NCI-H2227 (cell line): ENCODE measurements around the gene BPIFB3.

Source experiments
- DNase-seq: peaks from one replicate; lab custom pipeline; 2025; ENCODE audit not compliant: unreplicated experiment; lab: John Stamatoyannopoulos, UW

The BPIFB3 gene

GRCh38 chr20:33015700-33016580 lies 37.8 kb upstream of the BPIFB3 start:
- no peak for DNase-seq

GRCh38 chr20:33016581-33017109 lies 37.1 kb upstream of the BPIFB3 start:
- DNase-seq, result no peak

GRCh38 chr20:33017542-33017941 lies 36.2 kb upstream of the BPIFB3 start:
- DNase-seq, result no peak

GRCh38 chr20:33018169-33018931 lies 35.4 kb upstream of the BPIFB3 start:
- no peak for DNase-seq

- DNase-seq, result no peak
Measured at GRCh38 chr20:33019465-33020277, 34.0 kb upstream of the BPIFB3 start.

- no peak for DNase-seq
Measured at GRCh38 chr20:33020278-33021161, 33.2 kb upstream of the BPIFB3 start.

GRCh38 chr20:33021879-33022278 lies 31.8 kb upstream of the BPIFB3 start:
- no peak for DNase-seq

- DNase-seq, result no peak
Measured at GRCh38 chr20:33022289-33022688, 31.4 kb upstream of the BPIFB3 start.

- no peak for DNase-seq
Measured at GRCh38 chr20:33022694-33023438, 30.8 kb upstream of the BPIFB3 start.

- DNase-seq, result no peak
Measured at GRCh38 chr20:33023439-33024242, 30.1 kb upstream of the BPIFB3 start.

GRCh38 chr20:33024243-33024560 lies 29.5 kb upstream of the BPIFB3 start:
- DNase-seq, result no peak

- no peak for DNase-seq
Measured at GRCh38 chr20:33024609-33025317, 28.9 kb upstream of the BPIFB3 start.

GRCh38 chr20:33025318-33025876 lies 28.3 kb upstream of the BPIFB3 start:
- DNase-seq, result no peak

GRCh38 chr20:33026072-33026778 lies 27.5 kb upstream of the BPIFB3 start:
- no peak for DNase-seq

- DNase-seq, result no peak
Measured at GRCh38 chr20:33026779-33027759, 26.6 kb upstream of the BPIFB3 start.
